ENCODE results near the gene ZNF423. TPM values are rescaled to one million over a fixed set of nuclear protein-coding genes. Genes with fewer than 3 reads are reported as not detected.

ZNF423 gene
- total RNA-seq, 1 experiment from 2014 or later: 0.49 TPM

DNA sequence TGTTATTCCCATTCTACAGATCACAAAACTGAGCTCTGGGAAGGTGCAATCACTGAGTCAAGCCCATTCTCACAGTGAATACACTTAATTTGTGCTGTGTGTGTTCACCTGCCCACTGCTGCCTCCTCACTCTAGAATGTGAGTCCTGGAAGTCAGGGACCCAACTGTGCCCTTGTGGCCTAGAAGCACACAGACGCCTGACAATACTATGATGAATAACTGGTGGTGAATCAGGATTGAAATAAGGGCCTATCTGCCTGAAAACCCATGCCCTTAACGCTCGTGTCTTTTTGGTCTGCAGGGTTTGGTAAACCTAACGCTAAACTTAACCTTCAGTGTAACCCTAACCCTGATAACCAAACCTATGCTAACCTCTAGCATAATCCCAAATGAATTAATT, 80.3 kb downstream of the ZNF423 start:
- no peaks in the 10 kb centered on the region for H3K36me3 ChIP-seq (ENCODE audit: control insufficient read depth, insufficient read depth, low read length)
- no TSS peak for BruUV-seq (replicated peaks)
- no peak overlapping the region for H3K27ac ChIP-seq (ENCODE audit: low read length)
- ChIA-PET CTCF (no interaction called here), POLR2A (no interaction called here)
- ATAC-seq: no peak
- TF ChIP-seq REST (IDR thresholded peaks at IDR 0.05; ENCODE audit: insufficient read depth in 1 of 2, low read depth in 2 of 2, low read length in 1 of 2) (no peak), CTCF (IDR thresholded peaks at IDR 0.05) (no peak), POLR2AphosphoS5 (IDR thresholded peaks at IDR 0.05; ENCODE audit: low read depth, low read length) (no peak), SIN3A (IDR thresholded peaks at IDR 0.05; ENCODE audit: borderline replicate concordance, insufficient read depth, low read depth, low read length) (no peak), TCF7L2 (IDR thresholded peaks at IDR 0.05; ENCODE audit: low read depth, low read length) (no peak)
- DNase-seq (ENCODE audit: low read depth, low spot score): no peak
- intact Hi-C loops (cut with micrococcal nuclease; ENCODE audit: unreplicated experiment): no loop called here
- H3K4me1 ChIP-seq (ENCODE audit: control insufficient read depth, insufficient read depth, low read length): no peaks in the 10 kb centered on the region
- no peaks in the 10 kb centered on the region for H3K9me3 ChIP-seq (ENCODE audit: control insufficient read depth, insufficient read depth, low read depth, low read length)
- no peaks in the 10 kb centered on the region for H3K27me3 ChIP-seq (ENCODE audit: control insufficient read depth, insufficient read depth, low read length)
- H3K4me3 ChIP-seq (ENCODE audit: low read depth in 2 of 2, low read length in 2 of 2): no peak overlapping the region
- in situ Hi-C loops (cut with HindIII; ENCODE audit: low pct_unique_long_range_greater_than_20kb, low sequenced_read_pairs): no loop called here

DNA sequence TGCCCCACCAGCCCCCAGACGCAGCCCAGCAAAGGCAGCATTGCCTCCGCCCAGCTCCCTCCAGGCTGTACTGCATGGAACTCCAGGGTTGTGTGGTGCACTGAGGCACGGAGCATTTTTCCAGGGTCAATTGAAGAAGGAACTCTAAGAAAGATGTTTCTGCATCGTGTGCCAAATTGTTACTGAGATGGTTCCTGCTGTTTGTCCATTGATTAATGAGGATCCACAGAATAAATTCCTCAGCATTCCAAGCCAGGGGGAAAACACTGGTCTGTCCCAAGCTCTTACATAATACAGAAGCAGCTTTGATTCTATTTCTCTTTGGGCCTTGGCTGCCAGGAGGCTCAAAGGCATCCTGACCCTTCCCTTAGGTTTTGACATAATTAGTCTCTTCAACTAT, 80.9 kb downstream of the ZNF423 start:
- DNase-seq (ENCODE audit: low read depth, low spot score) (no peak), ATAC-seq (no peak)
- TF ChIP-seq CTCF (IDR thresholded peaks at IDR 0.05): no peak
- no peak for TF ChIP-seq REST (IDR thresholded peaks at IDR 0.05; ENCODE audit: insufficient read depth in 1 of 2, low read depth in 2 of 2, low read length in 1 of 2)
- TF ChIP-seq TCF7L2 (IDR thresholded peaks at IDR 0.05; ENCODE audit: low read depth, low read length): no peak
- TF ChIP-seq SIN3A (IDR thresholded peaks at IDR 0.05; ENCODE audit: borderline replicate concordance, insufficient read depth, low read depth, low read length): no peak
- no peak for TF ChIP-seq POLR2AphosphoS5 (IDR thresholded peaks at IDR 0.05; ENCODE audit: low read depth, low read length)
- no peak overlapping the region for H3K27ac ChIP-seq (ENCODE audit: low read length)
- intact Hi-C loops (cut with micrococcal nuclease; ENCODE audit: unreplicated experiment) (no loop called here), in situ Hi-C loops (cut with HindIII; ENCODE audit: low pct_unique_long_range_greater_than_20kb, low sequenced_read_pairs) (no loop called here)
- H3K27me3 ChIP-seq (ENCODE audit: control insufficient read depth, insufficient read depth, low read length): no peaks in the 10 kb centered on the region
- ChIA-PET CTCF (no interaction called here), POLR2A (no interaction called here)
- no TSS peak for BruUV-seq (replicated peaks)
- H3K4me3 ChIP-seq (ENCODE audit: low read depth in 2 of 2, low read length in 2 of 2): no peak overlapping the region
- H3K36me3 ChIP-seq (ENCODE audit: control insufficient read depth, insufficient read depth, low read length): no peaks in the 10 kb centered on the region
- no peaks in the 10 kb centered on the region for H3K9me3 ChIP-seq (ENCODE audit: control insufficient read depth, insufficient read depth, low read depth, low read length)
- no peaks in the 10 kb centered on the region for H3K4me1 ChIP-seq (ENCODE audit: control insufficient read depth, insufficient read depth, low read length)
